GM21825 (cell line): ENCODE data around the gene OR52E4.

ENCODE experiments used
- ATAC-seq: cut with Tn5 transposase; IDR thresholded peaks from one replicate; pipeline ENCODE4 v1.9.1; 2021; ENCODE audit warnings: mild to moderate bottlenecking, moderate library complexity; ENCODE audit not compliant: unreplicated experiment

Gene OR52E4

GRCh38 chr11:5880329-5880728 lies at the start of gene OR52E4:
Gene OR52E4, plus strand, starts transcription at chr11:5880629. Its CDS starts 3,664 bp downstream, at chr11:5884293.
- ATAC-seq, result no peak

- no peak for ATAC-seq
Observed at GRCh38 chr11:5831196-5831829, 49.1 kb upstream of the OR52E4 start.

DNA sequence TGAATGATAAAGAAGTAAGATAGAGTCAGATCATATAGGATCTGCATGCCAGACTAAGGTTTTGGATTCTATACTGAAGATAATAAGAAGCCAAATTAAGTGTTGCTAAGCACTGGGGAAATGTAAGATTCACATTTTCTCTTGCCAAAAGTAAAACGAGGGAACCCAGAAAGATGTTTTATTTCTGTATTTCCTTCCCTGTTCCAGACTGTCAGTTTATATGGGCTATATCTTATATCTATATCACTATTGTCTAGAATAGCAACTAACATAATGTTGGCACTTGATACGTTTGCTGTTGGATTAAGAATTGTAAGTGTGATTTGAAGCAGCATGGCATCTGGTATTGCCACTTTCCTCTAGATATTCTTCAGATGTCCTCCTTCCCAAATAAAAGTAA lies 47.0 kb upstream of the OR52E4 start:
- no peak for ATAC-seq

DNA sequence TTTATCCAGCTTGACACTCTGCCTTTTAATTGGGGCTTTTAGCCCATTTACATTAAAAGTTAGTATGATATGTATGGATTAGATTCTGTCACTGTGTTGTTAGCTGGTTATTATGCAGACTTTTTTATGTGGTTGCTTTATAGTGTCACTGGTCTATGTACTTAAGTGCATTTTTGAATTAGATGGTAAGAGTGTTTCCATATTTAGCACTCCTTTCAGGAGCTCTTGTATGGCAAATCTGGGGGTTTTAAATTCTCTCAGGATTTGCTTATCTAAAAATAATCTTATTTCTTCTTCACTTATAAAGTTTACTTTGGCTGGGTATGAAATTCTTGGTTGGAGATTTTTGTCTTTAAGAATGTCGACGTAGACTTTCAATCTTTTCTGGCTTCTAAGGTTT lies 42.7 kb upstream of the OR52E4 start:
- no peak for ATAC-seq

DNA sequence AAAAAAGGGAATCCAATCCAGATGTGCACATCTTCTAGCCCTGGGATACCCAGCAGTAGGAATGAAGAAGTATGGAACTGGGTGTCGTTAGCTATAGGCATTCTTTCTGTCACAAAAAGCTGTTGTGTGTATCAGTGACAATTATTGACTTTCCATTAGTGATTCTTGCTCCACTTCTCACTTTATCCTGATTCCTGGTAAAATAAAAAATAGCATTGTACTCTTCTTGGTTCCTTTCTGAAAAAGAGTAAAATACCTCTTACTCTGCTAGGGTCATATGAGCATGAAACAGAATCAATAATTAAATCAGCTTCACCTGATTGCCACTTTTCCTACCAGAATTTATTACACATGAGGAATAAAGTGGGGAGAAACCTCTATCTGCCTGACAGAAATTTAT lies 38.6 kb upstream of the OR52E4 start, which contains the start of gene OR52E6:
TSS of gene OR52E6 (minus strand) at position 101 of the 400 bp plus-strand sequence. CDS start at position 101, 0 bp downstream.
- ATAC-seq, result no peak

GRCh38 chr11:5846701-5847100 lies 33.7 kb upstream of the OR52E4 start:
- ATAC-seq, result no peak

DNA sequence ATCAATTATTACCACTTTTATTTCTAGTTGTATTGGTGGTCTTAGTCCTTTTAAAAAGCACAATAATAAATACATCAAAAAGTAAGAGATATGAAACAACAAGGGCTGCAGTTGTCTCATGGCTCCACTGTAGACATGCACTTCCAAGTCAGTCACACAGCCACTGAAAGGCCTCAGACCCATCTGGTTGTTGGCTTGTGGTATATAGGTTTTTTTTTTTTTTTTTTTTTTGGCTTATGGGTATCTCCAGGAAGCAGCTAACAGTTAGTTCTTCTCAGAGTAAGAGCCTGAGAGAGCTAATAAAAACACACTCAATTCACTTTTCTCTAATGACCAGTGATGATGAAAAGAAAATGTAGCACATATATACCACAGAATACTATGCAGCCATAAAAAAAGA lies 32.7 kb upstream of the OR52E4 start:
- no peak for ATAC-seq

DNA sequence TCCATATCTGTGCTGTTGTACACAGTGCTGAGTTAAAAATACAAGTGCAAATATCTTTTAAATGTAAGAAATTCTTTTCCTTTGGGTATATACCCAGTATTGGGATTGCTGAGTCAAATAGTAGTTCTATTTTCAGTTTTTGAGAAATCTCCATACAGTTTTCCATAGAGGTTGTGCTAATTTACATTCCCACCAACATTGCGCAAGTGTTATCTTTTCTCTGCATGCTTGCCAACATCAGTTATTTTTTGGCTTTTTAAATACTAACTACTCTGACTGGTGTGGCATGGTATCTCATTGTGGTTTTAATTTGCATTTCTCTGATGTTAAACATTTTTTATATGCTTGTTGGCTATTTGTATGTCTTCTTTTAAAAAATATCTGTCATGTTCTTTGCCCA lies 29.4 kb upstream of the OR52E4 start:
- ATAC-seq, result no peak

GRCh38 chr11:5857590-5857989 lies 22.8 kb upstream of the OR52E4 start, which contains the start of gene OR52E8:
Gene OR52E8, minus strand, starts transcription at chr11:5857690. Its CDS starts 0 bp downstream, at chr11:5857690.
- no peak for ATAC-seq

GRCh38 chr11:5865826-5866225 lies 14.6 kb upstream of the OR52E4 start:
- no peak for ATAC-seq

DNA sequence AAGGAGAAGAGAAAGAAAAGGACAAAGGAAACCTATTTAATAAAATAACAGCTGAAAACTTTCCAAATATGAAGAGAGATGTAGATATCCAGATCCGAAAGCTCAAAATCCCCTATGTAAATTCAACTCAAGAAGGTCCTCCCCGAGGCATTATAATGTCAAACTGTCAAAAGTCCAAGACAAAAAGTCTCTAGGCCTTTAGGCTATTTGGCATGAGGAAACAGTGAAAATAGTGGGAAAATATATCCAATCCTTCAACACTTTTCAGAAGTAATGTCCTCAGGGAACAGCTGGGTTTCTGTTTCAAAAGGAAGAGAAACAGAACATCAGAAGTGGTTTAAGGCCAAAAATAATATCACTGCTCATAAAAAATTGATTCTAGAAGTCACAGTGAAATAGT lies 1.9 kb upstream of the OR52E4 start:
- no peak for ATAC-seq

GRCh38 chr11:5881756-5882155 lies 1.3 kb downstream of the OR52E4 start:
- no peak for ATAC-seq

GRCh38 chr11:5887172-5887571 lies 6.7 kb downstream of the OR52E4 start:
- no peak for ATAC-seq

GRCh38 chr11:5887661-5888060 lies 7.2 kb downstream of the OR52E4 start:
- no peak for ATAC-seq

DNA sequence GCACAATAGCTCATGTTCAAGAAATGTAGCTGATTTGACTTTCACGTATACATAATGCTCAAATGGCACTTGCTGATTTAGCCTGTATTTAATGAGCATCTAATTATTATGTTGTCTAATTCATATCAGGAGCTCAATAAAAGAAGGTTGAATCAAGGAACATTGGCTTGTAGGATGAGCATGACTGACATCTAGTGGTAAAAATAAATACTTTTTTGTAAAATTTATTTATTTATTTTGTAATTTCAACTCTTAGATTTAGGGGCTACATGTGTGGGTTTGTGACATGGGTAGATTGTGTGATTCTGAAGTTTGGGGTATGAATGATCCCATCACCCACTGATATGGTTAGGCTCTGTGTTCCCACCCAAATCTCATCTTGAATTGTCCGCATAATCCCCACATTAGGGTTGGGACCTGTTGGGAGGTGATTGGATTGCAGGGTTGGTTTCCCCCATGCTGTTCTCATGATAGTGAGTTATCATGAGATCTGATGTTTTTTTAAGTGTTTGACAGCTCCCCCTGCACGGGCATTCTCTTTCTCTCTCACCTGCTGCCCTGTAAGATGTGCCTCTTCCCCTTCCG lies 10.9 kb downstream of the OR52E4 start:
- no peak for ATAC-seq

DNA sequence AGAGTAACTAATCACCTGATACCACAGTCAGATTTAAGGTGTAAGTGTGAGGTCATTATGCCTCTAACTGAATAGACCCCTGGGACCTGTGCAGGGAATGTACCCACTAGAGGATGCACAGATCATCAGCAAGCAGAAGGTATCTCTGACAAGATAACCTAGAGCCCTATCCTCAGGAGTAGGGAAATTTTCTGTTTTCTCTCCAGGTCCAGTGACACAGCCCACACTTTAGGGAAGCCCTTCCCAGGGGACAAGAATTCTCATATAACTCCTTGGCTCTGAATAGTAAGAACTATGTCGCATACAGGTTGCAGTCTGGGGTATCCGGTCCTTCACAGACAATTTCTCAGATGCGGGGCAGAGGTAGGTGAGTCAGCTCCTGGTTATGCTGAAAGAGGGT lies 12.5 kb downstream of the OR52E4 start, which contains the start of gene OR52E5:
TSS of gene OR52E5 (plus strand) at position 301 of the 400 bp plus-strand sequence. CDS start 7,569 bp downstream, outside the sequence.
- no peak for ATAC-seq

DNA sequence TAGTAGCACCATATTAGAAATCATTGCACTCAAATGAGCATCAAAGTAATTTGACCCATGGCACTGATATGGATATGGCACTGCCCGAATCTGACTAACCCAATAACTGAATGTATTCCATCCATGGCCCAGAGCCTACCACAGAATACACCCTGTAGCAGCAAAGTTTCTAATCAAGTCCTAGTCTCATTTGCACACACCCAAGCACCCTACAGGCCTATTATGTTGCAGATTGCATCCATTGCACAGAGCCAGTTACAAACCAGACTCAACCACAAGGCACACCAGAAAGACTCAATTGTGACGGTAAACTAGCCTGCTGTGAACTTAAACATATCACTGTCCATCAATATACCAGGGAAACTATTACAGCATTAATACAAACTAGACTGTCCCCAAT lies 19.1 kb downstream of the OR52E4 start:
- no peak for ATAC-seq

DNA sequence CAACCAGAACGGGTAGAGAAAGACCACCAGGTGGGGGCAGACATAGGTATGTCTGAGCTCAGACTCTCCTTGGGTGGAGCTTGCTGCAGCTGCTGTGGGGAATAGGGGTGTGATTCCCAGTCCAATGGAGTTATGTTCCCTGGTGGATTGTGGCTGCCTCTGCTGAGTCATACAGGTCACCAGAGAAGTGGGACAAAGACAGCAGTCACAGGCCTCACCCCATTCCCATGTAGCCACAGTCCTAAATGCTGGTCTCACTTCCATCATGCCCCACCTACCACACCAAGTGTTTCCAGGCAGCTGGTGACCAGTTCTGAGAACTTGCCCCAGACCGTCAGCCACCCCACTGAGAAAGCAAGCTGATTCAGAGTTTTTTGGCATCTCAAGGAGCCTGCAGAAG lies 30.1 kb downstream of the OR52E4 start:
- ATAC-seq, result no peak

GRCh38 chr11:5922749-5923426 lies 42.5 kb downstream of the OR52E4 start:
- ATAC-seq, result peak; percentile 88

DNA sequence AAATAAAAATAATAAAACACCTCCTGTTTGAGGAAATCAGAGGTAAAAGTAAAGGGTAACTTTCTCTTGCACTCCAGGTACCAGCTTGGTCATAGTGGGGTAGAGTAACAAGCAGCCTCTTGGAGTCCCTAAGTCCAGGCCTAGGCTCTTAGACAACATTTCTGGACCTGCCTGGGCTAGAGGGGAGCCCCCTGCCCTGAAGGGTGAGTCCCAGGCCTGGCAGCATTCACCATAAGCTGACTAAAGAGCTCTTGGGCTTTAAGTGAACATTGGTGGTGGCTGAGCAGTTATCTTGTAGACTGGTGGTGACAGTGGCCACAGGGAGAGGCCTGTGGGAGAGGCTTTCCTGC lies 43.0 kb downstream of the OR52E4 start:
- ATAC-seq, result peak; percentile 52

DNA sequence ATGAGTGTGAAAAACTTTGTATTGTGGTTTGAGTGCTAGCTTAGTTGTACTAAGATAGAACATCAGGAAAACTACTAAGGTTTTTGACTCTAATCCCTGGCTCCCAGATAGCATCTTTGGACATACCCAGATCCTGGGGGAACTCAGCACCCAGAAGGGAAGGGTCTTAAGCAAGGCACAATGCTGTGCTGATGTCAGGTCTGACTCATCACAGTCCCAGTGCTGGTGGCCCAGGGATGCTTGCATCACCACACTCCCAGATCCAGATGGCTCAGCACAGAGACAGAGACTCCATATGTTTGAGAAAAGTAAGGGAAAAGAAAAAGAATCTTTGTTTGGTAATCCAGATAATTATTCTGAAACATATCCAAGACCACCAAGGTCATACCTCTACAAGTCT lies 43.4 kb downstream of the OR52E4 start:
- ATAC-seq, result peak; percentile 29

DNA sequence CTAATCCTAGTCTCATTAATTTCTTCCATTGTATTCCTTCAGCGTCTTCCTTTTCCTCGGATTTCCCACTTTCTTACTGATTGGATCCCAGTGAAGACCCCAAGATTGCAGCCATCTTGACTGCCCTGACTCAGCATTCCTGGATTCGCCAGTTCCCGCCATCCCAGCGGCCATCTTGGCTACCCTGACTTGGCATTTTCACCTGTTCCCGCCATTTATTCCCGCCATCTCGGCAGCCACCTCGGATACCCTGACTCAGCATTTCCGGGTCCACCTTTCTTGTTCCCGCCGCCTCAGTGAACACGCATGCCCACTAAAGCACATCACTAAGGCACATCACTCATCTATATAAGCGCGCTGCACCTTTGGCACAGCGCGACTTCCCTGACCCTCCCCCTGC lies 47.8 kb downstream of the OR52E4 start:
- no peak for ATAC-seq
